Measurements from ENCODE around the gene METTL9. TPM values are rescaled to one million over a fixed set of nuclear protein-coding genes. Genes with fewer than 3 reads are reported as not detected.
A peak's percentile ranks its signal among the peaks of the same experiment; 100 is the strongest.

METTL9 gene
- polyA plus RNA-seq, 3 donors, result 181 to 400 (median 373) TPM

DNA sequence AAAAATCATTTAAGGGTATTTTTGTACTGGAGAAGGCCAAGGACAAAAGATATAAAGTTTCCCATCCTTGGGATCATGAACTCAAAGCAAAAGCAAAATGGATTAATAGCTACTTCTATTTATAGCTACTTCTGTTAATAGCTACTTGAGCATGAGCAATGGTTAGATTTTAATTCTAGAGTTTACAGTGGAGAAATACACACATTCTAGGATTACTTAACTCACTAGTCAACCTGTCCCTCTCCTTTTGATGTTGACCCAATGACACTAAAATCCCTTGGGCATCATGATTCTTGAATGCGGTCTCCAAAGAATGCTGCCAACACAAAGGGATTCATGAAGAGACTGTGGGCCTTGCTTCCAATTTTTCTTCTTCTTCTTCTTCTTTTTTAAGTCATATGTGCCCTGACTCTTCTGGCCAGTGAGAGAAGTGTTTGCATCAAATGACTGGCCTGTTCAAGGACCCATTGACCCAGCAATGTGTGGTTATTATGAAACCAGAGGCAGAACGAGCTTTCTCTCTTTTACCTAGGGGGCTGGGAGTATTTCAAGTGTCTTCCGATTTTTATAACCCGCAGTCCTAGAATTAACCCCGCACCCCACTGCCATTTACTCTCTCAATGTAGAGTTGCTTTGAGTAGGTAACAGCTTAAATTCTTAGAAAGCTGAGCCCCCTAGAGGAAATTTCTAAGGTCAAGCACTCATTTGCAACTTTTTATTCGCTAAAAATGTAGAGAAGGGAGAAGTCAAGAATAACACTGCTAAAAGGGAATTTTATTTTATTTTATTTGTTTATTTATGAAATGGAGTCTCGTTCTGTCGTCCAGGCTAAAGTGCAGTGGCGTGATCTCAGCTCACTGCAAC is 99.0 kb downstream of the METTL9 start:
- peaks cover 0 to 2% (median 0%) of the 10 kb centered on the region in 7 donors for H3K9me3 Mint-ChIP-seq
- H3K27ac Mint-ChIP-seq, result no peak overlapping the region
- intact Hi-C loops (cut with micrococcal nuclease), result no loop called here

DNA sequence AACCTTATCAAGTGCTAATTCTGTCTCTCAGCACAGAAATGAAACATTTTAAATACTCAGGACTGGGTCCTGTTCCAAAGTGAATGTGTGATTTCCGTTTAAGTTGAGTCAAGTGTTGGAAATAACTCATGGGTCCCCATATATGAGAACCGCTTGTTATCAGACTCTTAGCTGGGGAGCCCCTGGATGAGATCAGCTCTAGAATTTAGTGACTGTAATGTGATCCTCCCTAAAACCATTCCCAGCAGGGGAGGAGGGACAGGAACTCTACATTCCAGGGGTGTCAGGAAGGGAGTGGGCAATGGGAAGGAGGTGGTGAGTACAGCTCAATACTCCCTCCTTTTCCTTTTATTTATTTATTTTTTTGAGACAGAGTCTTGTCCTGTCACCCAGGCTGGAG is 101.9 kb downstream of the METTL9 start:
- no peak overlapping the region for H3K4me3 Mint-ChIP-seq
- no peaks in the 10 kb centered on the region for H3K9me3 ChIP-seq (replicated peaks in 1 of 2; ENCODE audit: control insufficient read depth in 1 of 2, insufficient read depth in 1 of 2, low read length in 2 of 2)
- H3K27me3 Mint-ChIP-seq (ENCODE audit: low read depth in 3 of 3), result peaks cover 1 to 4% (median 4%) of the 10 kb centered on the region in 3 donors
- H3K4me1 ChIP-seq (ENCODE audit: control insufficient read depth in 1 of 2, insufficient read depth in 2 of 2, low read length in 2 of 2), result peaks cover 12 to 15% of the 10 kb centered on the region in 2 donors
- TF ChIP-seq, protein P1, sequence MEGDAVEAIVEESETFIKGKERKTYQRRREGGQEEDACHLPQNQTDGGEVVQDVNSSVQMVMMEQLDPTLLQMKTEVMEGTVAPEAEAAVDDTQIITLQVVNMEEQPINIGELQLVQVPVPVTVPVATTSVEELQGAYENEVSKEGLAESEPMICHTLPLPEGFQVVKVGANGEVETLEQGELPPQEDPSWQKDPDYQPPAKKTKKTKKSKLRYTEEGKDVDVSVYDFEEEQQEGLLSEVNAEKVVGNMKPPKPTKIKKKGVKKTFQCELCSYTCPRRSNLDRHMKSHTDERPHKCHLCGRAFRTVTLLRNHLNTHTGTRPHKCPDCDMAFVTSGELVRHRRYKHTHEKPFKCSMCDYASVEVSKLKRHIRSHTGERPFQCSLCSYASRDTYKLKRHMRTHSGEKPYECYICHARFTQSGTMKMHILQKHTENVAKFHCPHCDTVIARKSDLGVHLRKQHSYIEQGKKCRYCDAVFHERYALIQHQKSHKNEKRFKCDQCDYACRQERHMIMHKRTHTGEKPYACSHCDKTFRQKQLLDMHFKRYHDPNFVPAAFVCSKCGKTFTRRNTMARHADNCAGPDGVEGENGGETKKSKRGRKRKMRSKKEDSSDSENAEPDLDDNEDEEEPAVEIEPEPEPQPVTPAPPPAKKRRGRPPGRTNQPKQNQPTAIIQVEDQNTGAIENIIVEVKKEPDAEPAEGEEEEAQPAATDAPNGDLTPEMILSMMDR (IDR thresholded peaks at IDR 0.05), result no peak
- H3K27ac ChIP-seq (ENCODE audit: low read depth in 1 of 2, low read length in 2 of 2), result no peak overlapping the region
- no peak overlapping the region for H3K4me3 ChIP-seq (replicated peaks in 1 of 3; ENCODE audit: low read depth in 2 of 3, low read length in 3 of 3)
- no peaks in the 10 kb centered on the region for H3K36me3 ChIP-seq (replicated peaks in 1 of 2; ENCODE audit: control insufficient read depth in 1 of 2, insufficient read depth in 2 of 2, low read length in 2 of 2)
- no peak overlapping the region for H3K4me2 ChIP-seq (replicated peaks; ENCODE audit: extremely low read depth, low read length, poor library complexity, severe bottlenecking)
- no peak overlapping the region for H3K9ac ChIP-seq (ENCODE audit: insufficient read depth, low read length, poor library complexity, severe bottlenecking)
- H3K4me1 Mint-ChIP-seq, result peaks cover 17% of the 10 kb centered on the region
- WGBS (ENCODE audit: insufficient coverage), result no CpG with 5 or more reads among the region's 2 CpGs
- H3K27me3 ChIP-seq (ENCODE audit: control insufficient read depth in 2 of 2, insufficient read depth in 2 of 2, low read length in 2 of 2), result no peaks in the 10 kb centered on the region
- peak overlapping the region in 1 of 7 donors; percentile 43 for H3K27ac Mint-ChIP-seq
- H3K36me3 Mint-ChIP-seq, result no peaks in the 10 kb centered on the region
- H3K9me3 Mint-ChIP-seq, result peaks cover 0 to 5% (median 0%) of the 10 kb centered on the region in 7 donors
- no peak for DNase-seq
- no peaks in the 10 kb centered on the region for H3K79me2 ChIP-seq (ENCODE audit: insufficient read depth, low read length)
- H2AFZ ChIP-seq (ENCODE audit: insufficient read depth, low read depth, low read length, poor library complexity, severe bottlenecking), result no peak overlapping the region
- H4K20me1 ChIP-seq (ENCODE audit: insufficient read depth, low read length), result no peaks in the 10 kb centered on the region
- intact Hi-C loops (cut with micrococcal nuclease), result no loop called here

More for the DNA sequence above, 99.0 kb downstream of the METTL9 start:
- Histone ChIP-seq H3K4me2 (replicated peaks; ENCODE audit: extremely low read depth, low read length, poor library complexity, severe bottlenecking) (no peak overlapping the region), H3K27ac (ENCODE audit: low read depth in 1 of 2, low read length in 2 of 2) (no peak overlapping the region), H3K4me1 (ENCODE audit: control insufficient read depth in 1 of 2, insufficient read depth in 2 of 2, low read length in 2 of 2) (peaks cover 4% of the 10 kb centered on the region in 2 donors), H4K20me1 (ENCODE audit: insufficient read depth, low read length) (no peaks in the 10 kb centered on the region), H3K9me3 (replicated peaks in 1 of 2; ENCODE audit: control insufficient read depth in 1 of 2, insufficient read depth in 1 of 2, low read length in 2 of 2) (no peaks in the 10 kb centered on the region), H3K9ac (ENCODE audit: insufficient read depth, low read length, poor library complexity, severe bottlenecking) (no peak overlapping the region), H3K36me3 (replicated peaks in 1 of 2; ENCODE audit: control insufficient read depth in 1 of 2, insufficient read depth in 2 of 2, low read length in 2 of 2) (no peaks in the 10 kb centered on the region), H2AFZ (ENCODE audit: insufficient read depth, low read depth, low read length, poor library complexity, severe bottlenecking) (no peak overlapping the region), H3K27me3 (ENCODE audit: control insufficient read depth in 2 of 2, insufficient read depth in 2 of 2, low read length in 2 of 2) (no peaks in the 10 kb centered on the region), H3K4me3 (replicated peaks in 1 of 3; ENCODE audit: low read depth in 2 of 3, low read length in 3 of 3) (no peak overlapping the region), H3K79me2 (ENCODE audit: insufficient read depth, low read length) (no peaks in the 10 kb centered on the region)
- TF ChIP-seq, protein P1 (IDR thresholded peaks at IDR 0.05), result no peak
- no peak overlapping the region for H3K4me3 Mint-ChIP-seq
- DNase-seq, result no peak
- H3K4me1 Mint-ChIP-seq, result peaks cover 9% of the 10 kb centered on the region
- peaks cover 0 to 11% (median 0%) of the 10 kb centered on the region in 3 donors for H3K27me3 Mint-ChIP-seq (ENCODE audit: low read depth in 3 of 3)
- no peaks in the 10 kb centered on the region for H3K36me3 Mint-ChIP-seq
- no CpG with 5 or more reads among the region's 9 CpGs for WGBS (ENCODE audit: insufficient coverage)

Measured in CD14-positive monocyte (primary cell).